Keratinocyte (primary cell): ENCODE data around the gene EPHA6. TPM values are rescaled to one million over a fixed set of nuclear protein-coding genes. Genes with fewer than 3 reads are reported as not detected.

Source experiments
- DNase-seq: peaks from one replicate; pipeline ENCODE4 v3.0.0-alpha.2; 2011; ENCODE audit warnings: low read depth, missing footprints, low spot score
- FAIRE-seq: peaks from 2 replicates; lab custom pipeline; 2011; peaks lifted over from hg19 to GRCh38; lab: Jason Lieb, UNC
- H2AFZ ChIP-seq: 2 replicates; pipeline ENCODE4 v1.6.0; 2012; ENCODE audit warnings: low read length, control low read depth, inconsistent platforms; ENCODE audit not compliant: control insufficient read depth
- H3K27ac ChIP-seq: 2 replicates; pipeline ENCODE4 v1.5.1; 2011; ENCODE audit warnings: low read length; ENCODE audit not compliant: control insufficient read depth, insufficient read depth
- H3K27me3 ChIP-seq: 3 replicates; pipeline ENCODE4 v1.6.0; 2011; ENCODE audit warnings: low read length; ENCODE audit not compliant: control insufficient read depth, insufficient read depth; ENCODE audit errors: extremely low read depth
- H3K36me3 ChIP-seq, 2 experiments: 2 replicates in 1 of 2; 3 replicates in 1 of 2; pipeline ENCODE4 v1.5.1; 2011; ENCODE audit warnings: low read length in 2 of 2, mild to moderate bottlenecking in 1 of 2; ENCODE audit not compliant: control insufficient read depth in 2 of 2, insufficient read depth in 2 of 2; ENCODE audit errors: extremely low read depth in 1 of 2
- H3K4me1 ChIP-seq: 3 replicates; pipeline ENCODE4 v1.5.1; 2011; ENCODE audit warnings: low read length; ENCODE audit not compliant: control insufficient read depth, insufficient read depth; ENCODE audit errors: extremely low read depth
- H3K4me2 ChIP-seq: 3 replicates; pipeline ENCODE4 v1.6.0; 2011; ENCODE audit warnings: low read depth, low read length; ENCODE audit not compliant: control insufficient read depth, insufficient read depth; ENCODE audit errors: extremely low read depth
- H3K4me3 ChIP-seq, 3 experiments: fragments of 200-600 bp in 1 of 3; sonication (generic) in 1 of 3; 2 replicates in 2 of 3; 3 replicates in 1 of 3; pipeline ENCODE4 v1.5.1; 2011 to 2016; ENCODE audit warnings: low read length in 3 of 3, mild to moderate bottlenecking in 3 of 3, control low read depth in 2 of 3, inconsistent platforms in 1 of 3, low read depth in 1 of 3, mixed read lengths in 1 of 3, mixed run types in 1 of 3, moderate library complexity in 1 of 3; ENCODE audit not compliant: control insufficient read depth in 2 of 3, insufficient read depth in 2 of 3; ENCODE audit errors: extremely low read depth in 1 of 3
- H3K79me2 ChIP-seq: 2 replicates; pipeline ENCODE4 v1.6.0; 2012; ENCODE audit warnings: low read length; ENCODE audit not compliant: control insufficient read depth, insufficient read depth
- H3K9ac ChIP-seq: 3 replicates; pipeline ENCODE4 v1.6.0; 2011; ENCODE audit warnings: low read length; ENCODE audit not compliant: control insufficient read depth, insufficient read depth; ENCODE audit errors: extremely low read depth
- H3K9me1 ChIP-seq: 3 replicates; pipeline ENCODE4 v1.6.0; 2011; ENCODE audit warnings: low read length; ENCODE audit not compliant: control insufficient read depth, insufficient read depth; ENCODE audit errors: extremely low read depth
- H3K9me3 ChIP-seq: 2 replicates; pipeline ENCODE4 v1.5.1; 2012; ENCODE audit warnings: low read depth, low read length; ENCODE audit not compliant: control insufficient read depth
- H4K20me1 ChIP-seq: 3 replicates; pipeline ENCODE4 v1.6.0; 2011; ENCODE audit warnings: low read length; ENCODE audit not compliant: control insufficient read depth, insufficient read depth; ENCODE audit errors: extremely low read depth
- CTCF ChIP-seq, 3 experiments: IDR thresholded peaks in 1 of 3; conservative IDR thresholded peaks in 1 of 3; optimal IDR thresholded peaks in 1 of 3; 2 replicates in 2 of 3; 3 replicates in 1 of 3; pipeline versions ENCODE3 to v1.5.1; 2011; ENCODE audit warnings: low read length in 3 of 3, mild to moderate bottlenecking in 3 of 3, moderate library complexity in 2 of 3, control low read depth in 1 of 3, inconsistent platforms in 1 of 3; ENCODE audit not compliant: insufficient read depth in 2 of 3; ENCODE audit errors: extremely low read depth in 1 of 3
- EZH2 ChIP-seq: IDR thresholded peaks from one replicate; pipeline ENCODE4 v1.6.1; 2012; ENCODE audit warnings: inconsistent platforms, mild to moderate bottlenecking, low read length, moderate library complexity
- dilution Hi-C: fragments of 300-500 bp; cut with MboI; formaldehyde crosslinking; loops from one replicate; pipeline ENCODE4 v1.7.0; 2020; ENCODE audit warnings: low sequenced_read_pairs; ENCODE audit not compliant: extremely low pct_ligation_motif_present
- polyA plus RNA-seq, 5 experiments: library from polyadenylated mRNA; depleted of rRNA in 3 of 5; stranded (reverse) in 3 of 5; stranded (forward) in 1 of 5; unstranded in 1 of 5; fragments of >200 nt; gene quantifications; 1 replicate in 1 of 5; 2 replicates in 3 of 5; 3 replicates in 1 of 5; pipeline versions ENCODE4 v1.2.1 to v1.2.3, GENCODE V29; 2011 to 2012; ENCODE audit warnings: missing spikeins in 2 of 5, low read depth in 1 of 5, low replicate concordance in 1 of 5

EPHA6 gene
- polyA plus RNA-seq, 1 donor (not counting 4 experiments of a cell fraction or from before 2014, with no cell fraction given): not detected

- H3K9me3 ChIP-seq: no peaks in the 10 kb centered on the region
- H3K4me2 ChIP-seq: no peak overlapping the region
- dilution Hi-C loops: no loop called here
- H3K27me3 ChIP-seq: no peaks in the 10 kb centered on the region
- H4K20me1 ChIP-seq: no peaks in the 10 kb centered on the region
- H2AFZ ChIP-seq: no peak overlapping the region
- H3K9ac ChIP-seq: no peak overlapping the region
- H3K9me1 ChIP-seq: no peaks in the 10 kb centered on the region
- no peak overlapping the region for H3K4me3 ChIP-seq
- no peak for TF ChIP-seq CTCF (optimal IDR thresholded peaks at IDR 0.05 in 1 of 3, IDR thresholded peaks at IDR 0.05 in 1 of 3, conservative IDR thresholded peaks at IDR 0.05 in 1 of 3; ENCODE audit: extremely low read depth in 1 of 3, insufficient read depth in 2 of 3, low read length in 3 of 3)
- no peak for TF ChIP-seq EZH2
- no peak for DNase-seq
- H3K27ac ChIP-seq: no peak overlapping the region
- no peak for FAIRE-seq
- no peaks in the 10 kb centered on the region for H3K36me3 ChIP-seq
- H3K79me2 ChIP-seq: no peaks in the 10 kb centered on the region
- no peaks in the 10 kb centered on the region for H3K4me1 ChIP-seq
These were observed 859.1 kb downstream of the EPHA6 start for GRCh38 chr3:97673357-97673997.

- Histone ChIP-seq H3K9me1 (no peaks in the 10 kb centered on the region), H3K36me3 (no peaks in the 10 kb centered on the region), H3K27ac (no peak overlapping the region), H3K27me3 (no peaks in the 10 kb centered on the region), H4K20me1 (no peaks in the 10 kb centered on the region), H3K4me3 (no peak overlapping the region), H3K9ac (no peak overlapping the region), H2AFZ (no peak overlapping the region), H3K79me2 (no peaks in the 10 kb centered on the region), H3K9me3 (no peaks in the 10 kb centered on the region), H3K4me2 (no peak overlapping the region), H3K4me1 (no peaks in the 10 kb centered on the region)
- no peak for FAIRE-seq
- DNase-seq: no peak
- dilution Hi-C loops: no loop called here
- no peak for TF ChIP-seq CTCF (optimal IDR thresholded peaks at IDR 0.05 in 1 of 3, IDR thresholded peaks at IDR 0.05 in 1 of 3, conservative IDR thresholded peaks at IDR 0.05 in 1 of 3; ENCODE audit: extremely low read depth in 1 of 3, insufficient read depth in 2 of 3, low read length in 3 of 3)
- TF ChIP-seq EZH2: no peak
These were observed 860.1 kb downstream of the EPHA6 start for GRCh38 chr3:97674461-97674860.
